GM10266 (cell line): ENCODE measurements around the gene FAM89B.

ENCODE experiments used
- DNase-seq: peaks from one replicate; pipeline ENCODE4 v3.0.0; 2012; ENCODE audit errors: extremely low spot score
- CTCF ChIP-seq: IDR thresholded peaks from 2 replicates; pipeline ENCODE4 v1.5.1; 2012; ENCODE audit warnings: mild to moderate bottlenecking, low read depth; ENCODE audit not compliant: control insufficient read depth, insufficient read depth; ENCODE audit errors: missing control alignments

The FAM89B gene

GRCh38 chr11:65549096-65549495 lies 23.2 kb upstream of the FAM89B start:
- TF ChIP-seq CTCF: no peak
- no peak for DNase-seq

GRCh38 chr11:65551572-65552387 lies 20.6 kb upstream of the FAM89B start:
- peak; percentile 81 for TF ChIP-seq CTCF
- DNase-seq: peak; percentile 78

GRCh38 chr11:65552388-65552951 lies 19.9 kb upstream of the FAM89B start:
- TF ChIP-seq CTCF: no peak
- DNase-seq: no peak

- DNase-seq: no peak
- no peak for TF ChIP-seq CTCF
These were observed 18.9 kb upstream of the FAM89B start for GRCh38 chr11:65553301-65554001.

- DNase-seq: no peak
- no peak for TF ChIP-seq CTCF
These were observed 18.1 kb upstream of the FAM89B start for GRCh38 chr11:65554057-65554818.

GRCh38 chr11:65554842-65555430 lies 17.4 kb upstream of the FAM89B start:
- DNase-seq: no peak
- no peak for TF ChIP-seq CTCF
